Naive thymus-derived CD4-positive, alpha-beta T cell (primary cell): ENCODE data around the gene LOXHD1. TPM values are rescaled to one million over a fixed set of nuclear protein-coding genes. Genes with fewer than 3 reads are reported as not detected.

Source experiments
- polyA plus RNA-seq, 2 donors: library from polyadenylated mRNA; unstranded; fragments of 300-500 nt; fragmentation: Illumina TruSeq; gene quantifications; one replicate each; pipeline ENCODE4 v1.2.3, GENCODE V29; 2021
- total RNA-seq, 6 experiments: library from RNA in 5 of 6; stranded (reverse) in 5 of 6; gene quantifications; 1 replicate in 5 of 6; 2 replicates in 1 of 6; pipeline ENCODE4 v1.2.3 and lab custom pipeline; 2021 to 2026

Gene LOXHD1
- total and polyA plus RNA-seq, 7 experiments from 2014 or later, result 0.08 to 1.2 (median 0.23) TPM; not detected in 3

Other genes starting within 250 kb of the LOXHD1 start
- under 1 TPM in 2 of 5 experiments, not detected in 3; 0.02 to 0.11 TPM for gene ST8SIA5, start 99.8 kb upstream of the LOXHD1 start, total RNA-seq
- gene ST8SIA5, start 99.8 kb upstream of the LOXHD1 start, polyA plus RNA-seq, result not detected